DND-41 (cell line): ENCODE data around the gene PPP1R3G.

Experiments
- ATAC-seq: fragments of 200-7000 bp; cut with Tn5 transposase; 3 replicates; pipeline ENCODE4 v1.9.1; 2021; ENCODE audit warnings: low read depth; ENCODE audit not compliant: insufficient read depth
- DNase-seq: peaks from one replicate; pipeline ENCODE4 v3.0.0-alpha.2; 2020
- H2AFZ ChIP-seq: 2 replicates; pipeline ENCODE4 v1.6.0; 2012; ENCODE audit warnings: low read depth, low read length
- H3K27ac ChIP-seq: 2 replicates; pipeline ENCODE4 v1.5.1; 2012; ENCODE audit warnings: low read length, inconsistent platforms
- H3K27me3 ChIP-seq: fragments of 200-600 bp; sonication (generic); 2 replicates; pipeline ENCODE4 v1.6.0; 2012; ENCODE audit warnings: low read length, mild to moderate bottlenecking, inconsistent platforms; ENCODE audit not compliant: insufficient read depth, poor library complexity
- H3K36me3 ChIP-seq: 2 replicates; pipeline ENCODE4 v1.5.1; 2012; ENCODE audit warnings: low read length, inconsistent platforms; ENCODE audit not compliant: insufficient read depth
- H3K4me1 ChIP-seq: 2 replicates; pipeline ENCODE4 v1.5.1; 2012; ENCODE audit warnings: mild to moderate bottlenecking, low read length; ENCODE audit not compliant: insufficient read depth
- H3K4me2 ChIP-seq: 2 replicates; pipeline ENCODE4 v1.6.0; 2012; ENCODE audit warnings: mild to moderate bottlenecking, moderate library complexity, low read length, inconsistent platforms; ENCODE audit not compliant: insufficient read depth
- H3K4me3 ChIP-seq, 2 experiments: fragments of 200-600 bp in 1 of 2; shearing (Covaris generic) in 1 of 2; 2 replicates each; pipeline ENCODE4 v1.5.1; 2012 to 2016; ENCODE audit warnings: inconsistent platforms in 2 of 2, low read length in 2 of 2, mild to moderate bottlenecking in 2 of 2, low read depth in 1 of 2, moderate library complexity in 1 of 2
- H3K79me2 ChIP-seq: 2 replicates; pipeline ENCODE4 v1.6.0; 2012; ENCODE audit warnings: low read length, inconsistent platforms; ENCODE audit not compliant: insufficient read depth
- H3K9ac ChIP-seq: 2 replicates; pipeline ENCODE4 v1.6.0; 2012; ENCODE audit warnings: low read depth, mild to moderate bottlenecking, inconsistent platforms, low read length, moderate library complexity
- H3K9me3 ChIP-seq: 2 replicates; pipeline ENCODE4 v1.5.1; 2012; ENCODE audit warnings: low read length, moderate library complexity, mild to moderate bottlenecking, inconsistent platforms; ENCODE audit not compliant: insufficient read depth, severe bottlenecking
- H4K20me1 ChIP-seq: 2 replicates; pipeline ENCODE4 v1.6.0; 2012; ENCODE audit warnings: low read length; ENCODE audit not compliant: insufficient read depth
- EZH2 ChIP-seq: IDR thresholded peaks from 3 replicates; pipeline ENCODE4 v1.6.1; 2012; ENCODE audit warnings: borderline replicate concordance, low read depth, mild to moderate bottlenecking, moderate library complexity, low read length, inconsistent platforms; ENCODE audit not compliant: severe bottlenecking
- TF ChIP-seq, protein P1 (sequence below): IDR thresholded peaks from 2 replicates; pipeline ENCODE4 v1.5.1; 2012; ENCODE audit warnings: borderline replicate concordance, low read length, moderate library complexity, mild to moderate bottlenecking; ENCODE audit not compliant: poor library complexity, severe bottlenecking; ENCODE audit errors: extremely low read depth

PPP1R3G gene

DNA sequence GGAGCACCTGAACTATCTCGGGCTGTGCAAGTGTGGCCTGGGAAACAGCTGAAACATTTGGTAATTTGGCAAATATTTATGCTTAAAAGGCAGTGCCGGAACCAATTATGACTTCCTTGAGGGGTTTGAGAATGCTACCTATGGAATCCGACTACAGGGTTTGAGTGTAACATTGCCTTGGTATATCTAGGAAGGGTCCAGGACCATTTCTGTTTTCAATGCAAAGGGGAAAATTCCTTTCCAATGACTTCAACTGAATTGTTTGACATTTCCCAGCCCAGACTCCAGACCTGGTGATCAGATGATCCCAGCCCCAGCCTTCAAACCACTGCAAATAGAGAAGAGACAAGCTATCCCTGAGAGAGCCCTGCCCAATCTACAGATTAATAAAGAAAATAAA lies 4.6 kb upstream of the PPP1R3G start:
- Histone ChIP-seq H4K20me1 (no peaks in the 10 kb centered on the region), H3K9me3 (peaks cover 5% of the 10 kb centered on the region), H3K27ac (no peak overlapping the region), H3K9ac (no peak overlapping the region), H3K4me2 (no peak overlapping the region), H3K27me3 (no peaks in the 10 kb centered on the region), H3K4me3 (no peak overlapping the region), H2AFZ (no peak overlapping the region), H3K79me2 (no peaks in the 10 kb centered on the region), H3K4me1 (no peaks in the 10 kb centered on the region), H3K36me3 (no peaks in the 10 kb centered on the region)
- ATAC-seq (no peak), DNase-seq (no peak)
- no peak for TF ChIP-seq EZH2
- TF ChIP-seq, protein P1, sequence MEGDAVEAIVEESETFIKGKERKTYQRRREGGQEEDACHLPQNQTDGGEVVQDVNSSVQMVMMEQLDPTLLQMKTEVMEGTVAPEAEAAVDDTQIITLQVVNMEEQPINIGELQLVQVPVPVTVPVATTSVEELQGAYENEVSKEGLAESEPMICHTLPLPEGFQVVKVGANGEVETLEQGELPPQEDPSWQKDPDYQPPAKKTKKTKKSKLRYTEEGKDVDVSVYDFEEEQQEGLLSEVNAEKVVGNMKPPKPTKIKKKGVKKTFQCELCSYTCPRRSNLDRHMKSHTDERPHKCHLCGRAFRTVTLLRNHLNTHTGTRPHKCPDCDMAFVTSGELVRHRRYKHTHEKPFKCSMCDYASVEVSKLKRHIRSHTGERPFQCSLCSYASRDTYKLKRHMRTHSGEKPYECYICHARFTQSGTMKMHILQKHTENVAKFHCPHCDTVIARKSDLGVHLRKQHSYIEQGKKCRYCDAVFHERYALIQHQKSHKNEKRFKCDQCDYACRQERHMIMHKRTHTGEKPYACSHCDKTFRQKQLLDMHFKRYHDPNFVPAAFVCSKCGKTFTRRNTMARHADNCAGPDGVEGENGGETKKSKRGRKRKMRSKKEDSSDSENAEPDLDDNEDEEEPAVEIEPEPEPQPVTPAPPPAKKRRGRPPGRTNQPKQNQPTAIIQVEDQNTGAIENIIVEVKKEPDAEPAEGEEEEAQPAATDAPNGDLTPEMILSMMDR, result no peak

DNA sequence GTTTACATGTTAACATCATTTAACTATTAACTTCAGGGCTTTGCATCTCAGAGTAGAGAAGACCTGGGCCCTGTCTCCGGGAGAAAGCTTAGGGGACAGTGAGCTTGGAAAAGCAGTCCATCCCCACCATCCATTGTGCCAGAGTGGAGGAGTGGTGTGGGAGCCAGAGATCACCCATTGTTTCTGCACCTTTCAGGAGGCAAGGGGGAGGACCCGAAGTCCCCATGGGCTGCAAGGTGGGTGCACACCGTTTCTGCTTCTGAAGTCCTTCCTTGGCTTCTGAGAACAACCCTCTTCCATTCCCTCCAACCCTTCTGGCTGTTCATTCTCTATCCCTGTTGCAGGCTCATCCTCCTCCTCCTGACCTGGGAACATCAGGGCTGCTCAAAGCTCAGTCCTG lies 4.0 kb upstream of the PPP1R3G start:
- no peak for TF ChIP-seq EZH2
- TF ChIP-seq, protein P1, result no peak
- H3K4me2 ChIP-seq, result no peak overlapping the region
- peaks cover 8% of the 10 kb centered on the region for H3K9me3 ChIP-seq
- H2AFZ ChIP-seq, result no peak overlapping the region
- H3K4me3 ChIP-seq, result no peak overlapping the region
- no peaks in the 10 kb centered on the region for H3K36me3 ChIP-seq
- H3K9ac ChIP-seq, result no peak overlapping the region
- H3K79me2 ChIP-seq, result no peaks in the 10 kb centered on the region
- no peaks in the 10 kb centered on the region for H3K27me3 ChIP-seq
- DNase-seq (no peak), ATAC-seq (no peak)
- H4K20me1 ChIP-seq, result no peaks in the 10 kb centered on the region
- no peak overlapping the region for H3K27ac ChIP-seq
- no peaks in the 10 kb centered on the region for H3K4me1 ChIP-seq

DNA sequence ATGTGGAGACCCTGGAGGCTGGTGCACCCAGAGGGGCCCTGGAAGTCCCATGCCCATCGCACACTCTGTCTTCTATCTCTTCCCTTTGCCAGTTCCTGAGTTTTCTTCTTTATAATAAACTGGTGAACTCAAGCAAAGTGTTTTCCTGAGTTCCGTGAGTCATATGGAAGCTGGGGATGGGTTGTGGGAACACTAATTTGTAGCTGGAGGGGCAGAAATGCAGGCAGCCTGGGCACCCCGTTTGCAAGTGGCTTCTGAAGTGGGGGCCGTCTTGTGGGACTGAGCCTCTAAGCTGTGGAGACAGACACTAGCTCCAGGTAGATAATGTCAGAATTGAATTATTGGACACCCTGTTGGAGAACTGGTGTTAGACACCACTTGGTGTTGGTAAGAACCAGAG lies 3.2 kb upstream of the PPP1R3G start:
- Histone ChIP-seq H3K9ac (no peak overlapping the region), H3K36me3 (no peaks in the 10 kb centered on the region), H3K27ac (no peak overlapping the region), H2AFZ (no peak overlapping the region), H3K4me2 (no peak overlapping the region), H3K79me2 (no peaks in the 10 kb centered on the region), H3K4me3 (no peak overlapping the region), H4K20me1 (no peaks in the 10 kb centered on the region), H3K27me3 (no peaks in the 10 kb centered on the region), H3K4me1 (no peaks in the 10 kb centered on the region), H3K9me3 (peaks cover 8% of the 10 kb centered on the region)
- no peak for ATAC-seq
- TF ChIP-seq, protein P1, result no peak
- DNase-seq, result no peak

DNA sequence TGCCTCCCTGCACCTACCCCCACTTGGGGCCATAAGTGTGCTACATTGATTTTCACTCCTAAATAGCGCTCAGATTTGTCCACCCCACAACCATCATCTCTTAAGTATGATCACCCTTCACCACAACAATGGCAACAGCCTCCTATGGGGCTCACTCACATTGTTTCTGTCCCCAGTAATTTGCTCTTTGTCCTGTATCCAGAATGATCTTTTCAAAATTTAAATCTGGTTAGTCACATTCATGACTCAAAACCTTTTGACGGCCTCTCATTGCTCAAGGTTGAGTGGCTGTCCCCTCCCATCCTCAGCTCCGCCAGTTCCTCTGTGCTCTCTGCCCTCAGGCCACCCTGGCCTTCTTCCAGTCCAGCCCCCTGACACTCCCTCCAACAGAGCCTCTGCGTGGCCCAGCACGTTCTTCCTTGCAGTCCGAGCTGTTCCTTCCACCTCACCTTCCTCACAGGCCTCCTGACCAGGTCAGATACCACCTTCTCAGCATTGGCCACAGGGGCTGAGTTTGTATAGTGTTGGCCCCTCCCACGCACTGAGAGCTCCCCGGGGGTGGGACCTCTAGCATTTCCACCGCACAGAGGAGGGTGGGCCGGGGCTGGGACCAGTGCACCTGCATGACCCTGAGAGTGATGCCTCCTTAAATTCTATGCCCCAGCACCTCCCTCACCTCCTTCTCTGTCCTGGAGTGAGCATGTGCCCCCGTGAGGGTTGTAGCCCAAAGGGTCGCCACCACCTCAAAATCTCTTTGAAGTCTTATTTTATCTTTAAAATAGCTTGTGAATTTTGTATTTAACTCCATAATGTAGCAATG lies 2.4 kb upstream of the PPP1R3G start:
- Histone ChIP-seq H3K4me1 (no peaks in the 10 kb centered on the region), H3K36me3 (no peaks in the 10 kb centered on the region), H3K79me2 (no peaks in the 10 kb centered on the region), H3K4me2 (no peak overlapping the region), H3K27me3 (no peaks in the 10 kb centered on the region), H3K27ac (no peak overlapping the region), H3K9ac (no peak overlapping the region), H2AFZ (no peak overlapping the region), H4K20me1 (no peaks in the 10 kb centered on the region), H3K9me3 (peaks cover 8% of the 10 kb centered on the region), H3K4me3 (no peak overlapping the region)
- ATAC-seq (no peak), DNase-seq (no peak)
- TF ChIP-seq EZH2, result no peak
- TF ChIP-seq, protein P1, result no peak
